DMS114 treated with DMSO at 0.1 percent for 48 hours (cell line): ENCODE results near the gene GUCY2C.

Source experiments
- DNase-seq: peaks from one replicate; lab custom pipeline; 2025; ENCODE audit not compliant: unreplicated experiment; lab: John Stamatoyannopoulos, UW

GUCY2C gene

DNA sequence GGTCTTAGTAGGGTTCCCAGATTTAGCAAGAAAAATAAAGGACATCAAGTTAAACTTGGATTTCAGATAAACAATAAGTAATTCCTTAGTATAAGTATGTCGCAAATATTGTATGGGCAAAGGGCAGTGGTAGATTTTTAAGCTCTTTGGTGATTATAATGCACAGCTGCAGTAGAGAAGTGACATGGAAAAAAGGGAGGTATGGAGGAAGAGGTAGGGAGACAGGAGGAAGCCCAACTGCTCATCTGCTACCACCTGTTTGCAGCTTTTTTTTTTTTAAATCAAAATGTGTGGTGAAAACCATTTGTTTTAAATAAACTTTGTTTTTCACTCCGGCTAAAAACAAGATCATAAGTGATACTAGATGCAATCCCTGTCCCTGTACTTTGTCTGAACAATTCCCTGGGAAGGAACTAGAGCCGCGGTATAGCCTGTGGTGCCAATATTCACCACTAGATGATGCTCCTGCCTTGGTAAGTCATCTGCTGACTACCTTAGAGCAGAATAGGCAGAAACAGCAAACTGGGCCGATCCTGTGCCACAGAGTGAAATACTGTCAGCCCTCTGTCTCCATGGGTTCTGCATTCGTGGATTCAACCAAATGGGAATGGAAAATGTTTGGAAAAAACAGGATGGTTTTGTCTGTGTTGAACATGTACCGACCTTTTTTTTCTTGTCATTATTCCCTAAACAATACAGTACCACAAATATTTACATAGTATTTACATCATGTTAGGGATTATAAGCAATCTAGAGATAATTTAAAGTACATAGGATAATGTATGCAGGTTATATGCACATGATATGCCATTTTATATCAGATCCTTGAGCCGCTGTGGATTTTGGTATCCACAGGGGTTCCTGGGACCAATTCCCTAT lies 66.3 kb downstream of the GUCY2C start:
- peak; percentile 64 for DNase-seq

DNA sequence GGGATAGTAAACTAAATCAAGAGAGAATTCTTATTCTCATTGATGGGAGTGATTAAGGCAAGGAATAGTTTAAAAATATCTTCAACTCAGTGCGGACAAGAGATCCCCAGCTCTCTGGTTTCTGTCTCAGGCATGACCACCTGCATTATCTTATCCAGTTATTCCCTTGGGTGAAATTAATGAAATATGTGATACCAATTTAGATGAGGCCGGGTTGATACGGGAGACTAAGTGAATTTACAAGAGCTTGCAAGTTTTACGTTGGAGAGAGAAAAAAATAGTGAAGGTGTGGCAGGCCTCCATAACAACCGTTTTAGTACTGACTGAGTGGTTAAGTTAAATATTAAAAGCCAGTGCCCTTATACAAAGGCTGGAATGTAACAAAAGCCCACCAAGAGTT lies 67.6 kb downstream of the GUCY2C start:
- no peak for DNase-seq

DNA sequence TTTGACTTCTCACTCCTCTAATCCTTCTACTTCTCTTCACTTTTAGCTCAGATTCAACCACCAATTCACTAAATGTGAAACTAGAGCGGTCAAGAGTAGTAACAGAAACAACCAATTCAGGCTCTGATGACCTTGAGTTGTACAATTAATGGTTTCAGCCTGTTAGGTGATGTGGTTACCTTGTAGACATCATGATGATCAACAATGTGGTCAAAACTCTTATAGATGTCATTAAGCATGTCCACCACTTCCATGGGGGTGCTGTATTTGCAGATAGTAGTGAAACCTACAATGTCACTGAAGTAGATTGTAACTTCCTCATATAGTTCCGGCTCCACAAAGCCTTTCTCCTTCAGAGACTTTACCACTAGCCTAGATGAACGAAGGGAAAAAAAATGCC lies 74.6 kb downstream of the GUCY2C start:
- no peak for DNase-seq

DNA sequence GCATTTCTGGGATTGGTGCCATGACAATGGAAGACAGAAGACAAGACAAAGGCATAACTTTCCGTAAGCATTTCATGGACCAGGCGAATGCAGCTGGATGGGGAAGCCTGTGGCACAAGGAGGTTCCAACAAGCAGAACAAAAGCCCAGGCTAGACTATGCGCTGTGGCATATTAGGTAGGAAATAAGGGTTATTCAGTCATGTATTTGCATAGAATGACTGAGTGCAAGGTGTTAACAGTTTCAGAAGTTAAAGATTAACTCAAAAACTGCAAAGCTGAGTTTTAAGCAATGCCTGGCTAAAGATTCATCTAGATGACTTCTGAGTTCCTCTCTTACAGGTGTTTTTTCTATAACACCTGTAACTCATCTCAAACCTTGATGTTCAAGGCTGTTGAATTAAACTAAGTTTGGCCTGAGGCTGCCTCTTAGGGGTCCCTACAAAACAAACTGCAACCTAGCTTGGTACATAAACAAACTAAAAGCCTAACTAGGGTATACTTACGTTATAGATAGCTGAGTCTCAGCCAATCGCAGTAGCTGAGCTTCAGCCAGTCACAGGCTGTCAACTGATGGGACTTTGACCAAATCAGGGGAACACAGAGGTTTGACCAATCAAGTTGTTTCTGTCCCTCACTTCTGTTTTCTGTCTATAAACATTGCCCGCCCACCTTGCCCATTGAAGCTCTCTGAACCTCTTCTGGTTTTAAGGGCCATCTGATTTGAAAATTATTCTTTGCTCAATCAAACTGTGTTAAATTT lies 76.5 kb downstream of the GUCY2C start:
- DNase-seq: no peak

DNA sequence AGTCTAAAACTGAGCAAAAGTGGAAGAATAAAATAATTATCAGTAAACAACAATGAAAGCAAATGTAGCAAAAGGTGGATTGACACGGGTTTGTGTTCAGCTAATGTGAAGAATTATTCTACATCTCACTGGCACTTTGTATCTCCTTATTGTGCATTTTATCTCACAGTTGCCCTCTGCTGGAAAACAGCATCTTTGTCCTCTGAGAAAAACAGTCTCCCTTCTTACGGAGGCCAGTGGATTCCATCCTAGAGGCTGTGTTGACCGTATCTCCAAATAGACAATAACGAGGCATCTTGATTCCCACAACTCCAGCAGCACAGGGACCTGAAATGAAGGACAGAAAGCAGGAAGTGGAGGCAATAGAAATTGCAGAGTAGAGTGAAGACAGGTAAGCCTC lies 77.4 kb downstream of the GUCY2C start:
- DNase-seq: peak; percentile 21

DNA sequence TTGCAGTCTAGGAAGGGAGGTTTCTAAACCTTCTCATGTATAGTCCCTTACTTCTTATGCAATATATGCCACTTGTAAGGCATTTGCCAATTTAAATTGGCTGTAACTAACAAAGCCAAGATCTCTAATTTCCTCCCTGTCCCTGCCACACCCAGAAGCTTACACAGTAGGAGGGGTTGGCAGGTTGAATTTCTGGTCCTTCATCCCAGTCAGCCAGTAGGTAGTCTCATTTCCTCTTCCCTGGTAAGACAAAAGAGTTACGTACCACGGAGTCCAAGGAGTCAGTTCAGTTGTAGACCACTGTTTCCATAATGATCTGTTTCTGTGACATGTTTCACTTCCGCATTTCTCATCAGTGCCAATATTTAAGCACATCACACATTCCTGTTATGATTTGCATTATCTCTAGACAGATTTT lies 81.7 kb downstream of the GUCY2C start:
- DNase-seq: no peak

DNA sequence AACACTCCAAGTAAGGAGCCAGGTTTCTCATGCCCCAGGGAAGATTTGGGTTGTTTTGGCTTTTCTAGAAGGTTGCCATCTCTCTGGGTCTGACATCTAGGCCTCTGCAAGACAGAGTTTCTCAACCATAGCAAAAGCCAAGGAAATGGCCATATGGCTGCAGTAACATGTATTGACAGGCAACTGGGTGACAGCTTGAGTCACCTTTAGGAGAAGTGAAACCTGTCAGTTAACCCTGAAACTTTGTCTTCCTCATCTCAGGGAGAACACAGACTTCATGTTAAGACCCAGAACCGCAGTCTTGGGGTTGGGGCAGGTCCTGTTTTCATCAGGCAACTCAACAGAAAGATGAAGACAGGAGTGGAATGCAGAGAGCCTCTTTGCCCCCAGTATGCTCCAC lies 82.7 kb downstream of the GUCY2C start:
- no peak for DNase-seq

DNA sequence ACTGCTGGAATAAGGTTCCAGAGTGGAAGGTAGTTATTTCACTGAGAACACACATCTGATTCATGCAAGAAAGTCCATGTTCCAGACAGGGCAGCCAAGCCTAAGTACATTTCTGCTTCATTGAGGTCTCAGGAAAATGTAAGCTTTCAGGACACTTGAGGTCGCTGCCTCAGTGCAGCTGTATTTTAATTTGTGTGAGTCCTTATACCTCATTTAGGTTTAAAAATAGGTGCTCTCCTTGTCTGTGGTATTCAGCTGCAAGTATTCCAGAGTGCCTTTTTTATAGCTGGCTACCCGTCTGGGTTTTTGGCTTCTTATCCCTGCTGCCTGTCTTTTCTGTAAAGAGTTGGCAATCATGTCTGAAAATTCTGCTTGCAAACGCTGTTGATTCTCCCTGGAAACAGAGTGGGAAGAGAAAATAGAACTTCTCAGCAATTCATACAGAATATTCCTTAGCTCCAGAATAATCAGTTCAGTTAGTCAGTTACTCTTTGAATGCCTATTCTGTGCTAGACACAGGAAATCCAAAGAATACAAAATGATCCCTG lies 83.4 kb downstream of the GUCY2C start:
- no peak for DNase-seq

DNA sequence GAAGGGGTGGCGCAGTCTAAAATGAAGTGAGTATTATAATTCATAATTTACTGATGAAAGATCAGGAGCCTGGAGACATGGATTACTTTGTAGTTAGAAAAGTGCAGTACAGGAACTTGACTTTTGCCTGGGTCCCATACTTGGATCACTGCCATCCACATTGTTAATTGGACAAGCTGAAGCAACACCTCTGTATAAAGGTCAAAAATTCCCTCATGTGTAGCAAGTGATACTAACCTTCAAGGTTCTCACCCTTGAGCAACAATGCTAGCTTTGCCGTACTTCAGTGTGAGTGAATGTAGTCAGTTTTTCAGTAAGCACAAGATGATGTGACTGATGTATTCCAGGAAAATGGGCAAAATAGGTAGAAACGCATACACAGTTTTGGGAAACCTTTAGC lies 84.1 kb downstream of the GUCY2C start:
- no peak for DNase-seq

DNA sequence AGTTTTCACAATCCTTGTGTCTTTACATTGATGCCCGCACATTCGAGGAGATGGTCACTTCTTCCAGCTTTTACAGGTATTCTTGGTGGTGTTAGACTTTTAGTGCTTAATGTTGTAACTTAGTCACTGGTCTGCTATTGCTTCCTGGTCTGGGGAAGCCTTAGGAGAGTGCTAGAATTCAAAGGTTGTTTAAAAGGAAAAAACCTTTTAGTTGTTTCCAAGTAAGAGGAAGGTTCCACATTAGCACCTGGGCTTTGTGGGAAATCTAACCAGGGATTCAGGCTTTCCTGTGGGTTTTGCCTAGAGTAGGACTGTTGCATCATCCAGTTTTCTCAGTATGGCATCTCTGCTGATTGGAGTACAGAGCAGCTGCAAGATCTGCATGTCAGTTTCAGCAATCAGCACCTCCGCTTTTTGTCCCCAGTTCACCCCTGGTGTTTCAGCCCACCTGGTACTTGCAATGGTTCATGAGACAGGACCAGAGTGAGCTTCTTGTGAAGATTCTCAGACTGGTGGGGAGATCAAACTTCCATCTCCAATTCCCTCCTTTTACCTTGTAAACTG lies 84.7 kb downstream of the GUCY2C start:
- DNase-seq: no peak

DNA sequence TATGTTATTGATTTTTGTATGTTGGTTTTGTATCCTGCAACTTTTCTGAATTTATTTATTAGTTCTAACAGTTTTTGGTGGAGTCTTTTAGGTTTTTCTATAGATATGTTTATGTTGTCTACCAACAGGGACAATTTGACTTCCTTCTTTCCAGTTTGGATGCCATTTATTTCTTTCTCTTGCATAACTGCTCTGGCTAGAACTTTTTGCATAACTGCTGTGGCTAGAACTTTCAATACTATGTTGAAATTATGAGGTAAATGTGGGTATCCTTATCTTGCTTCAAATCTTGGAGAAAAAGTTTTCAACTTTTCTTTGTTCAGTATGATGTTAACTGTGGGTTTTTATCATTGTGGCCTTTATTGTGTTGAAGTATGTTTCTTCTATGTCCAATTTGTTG lies 88.8 kb downstream of the GUCY2C start:
- DNase-seq: no peak

DNA sequence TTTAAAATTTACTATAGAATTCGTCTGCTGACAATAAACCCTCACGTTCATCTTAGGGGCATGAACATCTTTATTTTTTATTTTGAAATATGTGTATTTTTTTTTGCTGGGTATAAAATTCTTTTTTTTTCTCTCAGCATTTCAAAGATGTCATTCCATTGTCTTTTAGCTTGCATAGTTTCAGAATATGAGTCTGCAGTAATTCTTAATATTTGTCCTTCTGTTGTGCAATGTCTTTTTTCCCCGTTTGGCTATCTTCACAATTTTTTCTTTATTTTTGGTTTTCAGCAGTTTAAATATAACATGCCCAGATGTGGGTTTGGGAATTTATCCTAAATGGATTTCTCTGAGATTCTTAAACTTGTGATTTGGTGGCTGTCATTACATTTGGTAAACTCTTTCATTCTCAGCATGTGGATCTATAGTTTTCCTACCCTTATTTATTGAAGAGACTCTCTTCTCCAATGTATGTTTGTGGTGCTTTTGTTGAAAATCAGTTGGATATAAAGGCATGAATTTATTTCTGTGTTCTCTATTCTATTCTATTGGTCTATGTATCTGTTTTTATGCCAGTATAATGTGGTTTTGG lies 90.9 kb downstream of the GUCY2C start:
- DNase-seq: no peak

DNA sequence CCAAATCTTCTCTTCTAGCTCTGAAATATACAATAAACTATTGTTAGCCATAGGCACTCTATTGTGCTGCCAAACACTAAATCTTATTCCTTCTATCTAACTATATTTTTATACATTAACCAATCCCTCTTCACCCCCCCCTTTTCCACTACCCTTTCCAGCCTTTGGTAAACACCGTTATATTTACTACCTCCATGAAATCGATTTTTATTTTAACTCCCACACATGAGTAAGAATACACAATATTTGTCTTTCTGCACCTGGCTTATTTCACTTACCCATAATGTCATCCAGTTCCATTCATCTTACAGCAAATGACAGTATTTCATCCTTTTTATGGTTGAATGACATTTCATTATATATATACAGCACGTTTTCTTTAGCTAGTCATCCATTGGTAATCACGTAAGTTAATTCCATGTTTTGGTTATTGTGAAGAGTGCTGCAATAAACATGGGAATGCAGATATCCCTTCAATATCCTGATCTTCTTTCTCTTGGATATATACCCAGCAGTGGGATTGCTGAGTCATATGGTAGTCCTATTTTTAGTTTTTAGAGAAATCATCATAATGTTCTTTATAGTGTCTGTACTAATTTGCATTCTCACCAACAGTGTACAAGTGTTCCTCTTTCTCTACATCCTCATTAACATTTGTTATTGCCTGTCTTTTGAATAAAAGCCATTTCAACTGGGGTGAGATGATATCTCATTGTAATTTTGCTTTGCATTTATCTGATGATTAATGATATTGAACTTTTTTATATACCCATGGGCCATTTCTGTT lies 94.5 kb downstream of the GUCY2C start:
- DNase-seq: no peak

DNA sequence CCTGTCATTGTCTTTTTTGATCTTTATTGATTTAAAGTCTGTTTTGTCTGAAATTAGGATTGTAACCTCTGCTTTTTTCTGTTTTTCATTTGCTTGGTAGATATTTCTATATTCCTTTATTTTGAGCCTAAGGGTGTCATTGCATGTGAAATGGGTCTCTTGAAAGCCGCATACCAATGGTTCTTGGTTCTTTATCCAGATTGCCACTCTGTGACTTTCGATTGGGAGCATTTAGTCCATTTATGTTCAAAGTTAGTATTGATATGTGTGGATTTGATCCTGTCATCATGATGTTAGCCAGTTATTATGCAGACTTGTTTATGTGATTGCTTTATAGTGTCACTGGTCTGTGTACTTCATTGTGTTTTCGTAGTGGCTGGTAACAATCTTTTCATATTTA lies 98.9 kb downstream of the GUCY2C start:
- no peak for DNase-seq

DNA sequence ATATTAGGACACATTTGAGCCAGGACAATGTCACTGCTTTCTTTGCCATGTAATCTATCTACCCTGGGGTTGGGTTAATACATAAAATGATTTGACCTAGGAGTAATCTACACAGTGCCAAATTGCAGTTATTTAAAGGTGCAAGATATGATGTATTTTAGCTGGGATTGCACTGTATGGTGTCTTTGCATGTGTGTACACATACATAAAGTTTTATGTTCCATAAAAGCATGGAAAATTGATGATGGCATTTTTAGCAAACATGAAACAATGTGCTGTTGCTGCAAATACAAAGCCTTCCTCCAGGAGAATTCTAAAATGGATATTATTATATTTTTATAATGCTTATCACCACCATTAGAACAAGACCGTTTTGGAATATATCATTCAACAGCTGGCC lies 104.7 kb downstream of the GUCY2C start:
- no peak for DNase-seq

DNA sequence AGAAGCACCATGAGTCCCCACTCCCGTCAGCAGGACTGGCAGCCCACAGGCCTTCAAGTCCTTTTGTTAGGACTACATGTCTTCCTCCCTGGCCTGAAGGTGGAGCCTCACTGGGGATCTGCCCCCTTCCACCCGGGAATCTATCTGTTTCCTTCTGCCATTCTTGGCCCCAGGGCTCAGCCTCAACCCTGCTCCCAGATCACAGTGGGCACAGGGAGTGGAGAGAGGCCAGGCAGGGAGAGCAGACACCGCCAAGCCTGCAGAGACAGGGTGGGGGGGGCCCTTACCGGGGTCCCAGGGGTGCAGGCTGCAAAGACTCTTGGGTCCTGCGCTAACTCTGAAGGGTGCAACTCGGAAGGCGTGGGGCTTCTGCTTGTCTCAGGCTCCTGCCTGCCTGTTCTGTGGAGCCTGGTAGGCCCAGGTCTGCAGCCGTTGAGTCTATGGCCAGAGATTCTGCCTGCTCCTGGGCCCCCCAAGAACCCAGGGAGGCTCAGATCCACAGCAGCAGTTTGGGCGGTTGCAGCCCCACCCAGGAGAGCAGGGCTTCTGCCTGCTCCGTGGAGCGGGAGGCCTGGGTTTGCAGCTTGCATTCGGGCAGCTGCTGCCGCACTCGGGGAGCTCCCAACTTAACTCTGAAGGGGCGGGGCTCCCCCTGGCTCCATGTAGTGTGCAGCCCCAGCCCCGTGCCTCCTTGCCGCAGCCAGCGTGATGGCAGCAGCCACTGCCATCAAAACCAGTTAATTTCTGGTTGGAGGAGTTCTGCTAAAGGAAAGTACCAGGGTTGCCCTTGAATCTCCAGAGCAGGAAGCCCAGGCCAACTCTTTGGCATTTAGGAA lies 107.0 kb downstream of the GUCY2C start:
- DNase-seq: no peak

DNA sequence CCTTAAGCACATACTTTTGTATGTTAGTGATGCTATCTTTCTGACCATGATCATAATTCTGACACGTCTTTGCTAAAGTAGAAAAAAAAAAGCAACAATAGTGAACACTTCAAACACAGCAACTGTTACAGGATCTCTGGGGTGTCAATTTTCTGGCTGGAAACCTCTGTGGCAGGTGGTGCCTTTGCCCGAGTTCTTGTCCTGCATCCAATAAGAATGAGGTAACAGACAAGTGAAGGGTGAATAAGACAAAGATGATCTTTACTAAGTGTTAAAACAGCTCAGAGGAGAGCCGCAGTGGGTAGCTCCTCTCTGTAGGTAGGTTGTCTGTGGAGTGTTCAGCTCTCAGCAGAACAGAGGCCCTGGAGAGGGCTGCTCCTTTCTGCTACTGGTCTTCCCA lies 107.8 kb downstream of the GUCY2C start:
- no peak for DNase-seq

DNA sequence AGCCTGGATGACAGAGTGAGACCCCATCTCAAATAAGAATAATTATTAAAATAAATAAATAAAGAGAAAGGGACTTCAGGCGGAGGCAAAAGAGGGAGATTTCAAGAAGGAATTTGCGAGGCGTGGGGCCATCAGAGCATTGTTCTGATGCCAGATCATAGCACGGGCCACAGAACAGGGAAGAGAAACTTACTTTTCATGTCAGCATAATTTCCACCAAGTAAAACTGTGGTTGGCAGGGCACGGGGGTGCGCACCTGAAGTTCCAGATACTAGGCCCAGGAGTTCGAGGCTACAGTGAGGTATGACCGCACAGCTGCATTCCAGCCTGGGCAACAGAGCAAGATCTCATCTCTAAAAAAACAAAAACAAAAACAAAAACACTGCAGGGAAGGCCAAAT lies 117.8 kb downstream of the GUCY2C start:
- DNase-seq: no peak

DNA sequence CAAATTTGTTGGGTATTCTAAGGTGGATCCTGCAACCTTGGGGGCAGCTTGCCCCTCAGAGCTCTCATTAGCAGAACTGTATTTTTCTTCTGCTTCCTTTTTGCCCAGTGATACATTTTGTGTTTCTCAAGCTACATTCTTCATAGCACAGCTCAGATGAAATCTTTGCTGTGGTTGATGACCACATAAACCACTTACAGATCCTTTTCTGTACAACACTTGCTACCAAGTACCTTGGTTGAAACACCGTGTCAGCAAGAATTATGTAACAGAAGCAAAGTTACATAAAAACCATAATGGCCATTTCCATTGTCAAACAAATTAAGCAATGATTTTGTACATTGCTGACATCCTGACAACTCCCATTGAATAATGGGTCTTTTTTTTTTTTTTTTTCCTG lies 119.1 kb downstream of the GUCY2C start:
- no peak for DNase-seq

DNA sequence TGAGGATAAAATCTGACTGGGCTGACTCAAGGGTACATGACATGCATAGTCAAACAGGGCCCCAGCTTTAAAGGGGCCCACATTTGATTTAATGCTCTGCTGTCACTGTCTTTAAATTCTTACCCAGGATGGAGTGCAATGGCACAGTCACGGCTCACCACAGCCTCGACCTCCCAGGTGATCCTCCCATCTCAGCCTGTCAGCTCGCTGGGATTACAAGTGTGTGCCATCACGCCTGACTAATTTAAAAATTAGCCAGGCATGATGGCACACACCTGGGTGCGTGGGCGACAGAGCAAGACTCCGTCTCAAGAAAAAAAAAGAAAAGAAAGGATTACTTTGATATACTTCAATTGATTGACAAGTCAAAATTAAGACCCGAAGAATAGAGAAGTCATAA lies 119.5 kb downstream of the GUCY2C start:
- DNase-seq: no peak
